Colon (tissue), 2 donors: ENCODE measurements around the gene ZBTB40.

ENCODE experiments used
- FAIRE-seq: peaks from 2 replicates; lab custom pipeline; 2012; peaks lifted over from hg19 to GRCh38; lab: Jason Lieb, UNC
- donor health status: control.
- donor health status: control.

Gene ZBTB40

DNA sequence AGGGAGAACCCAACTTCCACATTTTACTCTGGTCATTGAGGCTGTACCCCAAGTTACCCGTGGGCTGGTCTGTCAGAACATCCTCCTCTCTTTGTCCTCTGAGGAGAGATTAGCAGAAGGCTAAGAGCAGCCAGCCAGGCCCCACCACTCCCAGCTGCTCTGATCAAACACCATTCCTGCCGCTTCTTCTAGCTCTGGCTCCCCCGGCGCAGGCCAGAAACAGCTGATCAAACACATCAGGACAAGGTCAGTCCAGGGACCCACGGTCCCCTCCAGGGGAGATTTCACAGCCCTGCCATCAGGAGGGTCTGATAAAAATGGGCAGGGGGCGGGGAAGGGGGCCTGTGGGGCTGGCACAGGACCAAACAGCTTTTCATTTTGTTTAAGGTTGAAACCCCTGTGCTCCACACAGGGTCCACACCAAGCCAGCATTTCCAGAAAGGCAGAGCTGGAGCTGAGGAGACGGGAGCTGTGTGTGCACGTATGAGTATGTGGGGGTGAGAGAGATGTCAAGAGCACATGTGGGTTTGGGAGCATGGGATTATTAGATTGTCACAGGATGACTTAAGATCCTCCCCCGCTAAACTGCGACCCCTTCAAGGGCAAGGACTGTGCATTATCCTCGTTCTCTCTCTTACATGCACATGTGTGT lies 81.7 kb downstream of the ZBTB40 start:
- FAIRE-seq = no peak

DNA sequence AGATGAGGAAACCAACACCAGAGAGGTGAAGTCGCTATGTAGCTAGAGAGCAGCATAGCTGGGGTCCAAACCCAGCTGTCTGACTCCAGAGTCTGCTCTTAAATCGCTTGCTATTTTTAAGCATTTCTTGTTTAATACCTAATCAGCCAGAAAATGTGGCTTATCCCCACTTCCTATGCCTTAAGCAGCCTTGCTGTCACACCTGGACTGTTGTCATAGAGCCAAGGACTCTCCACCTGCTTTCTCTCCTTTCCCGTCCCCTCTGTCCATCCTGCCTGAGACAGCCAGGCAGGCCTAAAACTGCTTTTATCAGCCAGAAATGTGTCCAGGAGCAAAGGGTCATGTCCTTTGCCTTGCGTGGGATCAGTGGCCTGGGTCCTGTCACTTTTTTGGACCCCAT lies 83.3 kb downstream of the ZBTB40 start:
- FAIRE-seq = no peak

- FAIRE-seq = no peak
These were observed 83.7 kb downstream of the ZBTB40 start for GRCh38 chr1:22535399-22535798.

GRCh38 chr1:22536506-22536905 lies 84.9 kb downstream of the ZBTB40 start:
- FAIRE-seq = no peak

GRCh38 chr1:22537441-22538139 lies 85.9 kb downstream of the ZBTB40 start:
- no peak for FAIRE-seq

GRCh38 chr1:22539510-22540118 lies 88.0 kb downstream of the ZBTB40 start:
- no peak for FAIRE-seq

GRCh38 chr1:22540337-22540736 lies 88.7 kb downstream of the ZBTB40 start:
- FAIRE-seq = no peak

- FAIRE-seq = no peak
These were observed 91.2 kb downstream of the ZBTB40 start for GRCh38 chr1:22542886-22543285.

- no peak for FAIRE-seq
These were observed 92.0 kb downstream of the ZBTB40 start for GRCh38 chr1:22543679-22544078.

DNA sequence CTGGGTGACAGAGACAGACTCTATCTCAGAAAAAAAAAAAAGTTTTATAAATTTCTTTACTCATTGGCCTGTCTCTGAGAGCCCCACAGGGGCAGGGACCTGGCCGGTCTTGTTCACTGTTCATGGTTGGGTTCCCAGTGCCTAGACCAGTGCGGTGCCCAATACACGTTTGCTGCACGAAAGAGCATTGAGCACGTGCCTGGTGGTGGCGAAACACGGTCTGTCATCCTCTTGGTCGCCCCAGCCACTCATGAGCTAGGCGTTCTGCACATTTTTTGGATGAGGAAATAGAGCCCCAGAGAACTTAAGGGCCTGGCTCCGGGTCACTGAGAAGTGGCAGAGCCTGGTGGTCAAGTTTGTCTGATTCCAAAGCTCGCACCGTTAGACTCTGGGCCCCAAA lies 93.0 kb downstream of the ZBTB40 start:
- no peak for FAIRE-seq

- no peak for FAIRE-seq
These were observed 93.5 kb downstream of the ZBTB40 start for GRCh38 chr1:22545141-22545540.

- no peak for FAIRE-seq
These were observed 95.7 kb downstream of the ZBTB40 start for GRCh38 chr1:22547186-22547817.

- no peak for FAIRE-seq
These were observed 96.3 kb downstream of the ZBTB40 start for GRCh38 chr1:22547818-22548462.

GRCh38 chr1:22550021-22550420 lies 98.4 kb downstream of the ZBTB40 start:
- no peak for FAIRE-seq

GRCh38 chr1:22551591-22551990 lies 99.9 kb downstream of the ZBTB40 start:
- FAIRE-seq = no peak

DNA sequence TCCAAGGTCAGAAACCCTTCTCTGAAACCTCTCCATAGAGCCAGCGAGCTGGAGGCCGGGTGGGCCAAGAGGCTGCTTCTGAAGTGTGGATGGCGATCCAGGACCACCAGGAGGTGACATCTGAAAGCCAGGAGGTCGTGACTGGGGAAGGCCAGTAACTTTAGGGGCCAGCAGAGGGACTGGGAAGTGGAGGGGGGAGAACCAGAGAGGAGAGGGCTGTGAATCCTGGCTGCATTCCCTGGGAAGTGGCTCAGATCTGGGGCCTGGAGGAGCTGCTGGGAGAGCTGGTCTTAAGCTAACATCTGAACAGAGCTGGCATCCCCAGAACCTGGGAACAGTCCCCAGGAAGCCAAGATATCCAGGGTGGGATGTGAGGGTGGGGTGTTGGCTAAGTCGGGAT lies 100.4 kb downstream of the ZBTB40 start:
- no peak for FAIRE-seq

- no peak for FAIRE-seq
These were observed 101.6 kb downstream of the ZBTB40 start for GRCh38 chr1:22553104-22553880.

GRCh38 chr1:22553991-22554522 lies 102.4 kb downstream of the ZBTB40 start:
- no peak for FAIRE-seq

- no peak for FAIRE-seq
These were observed 103.7 kb downstream of the ZBTB40 start for GRCh38 chr1:22555371-22555656.

- FAIRE-seq = no peak
These were observed 104.9 kb downstream of the ZBTB40 start for GRCh38 chr1:22556391-22557104.

DNA sequence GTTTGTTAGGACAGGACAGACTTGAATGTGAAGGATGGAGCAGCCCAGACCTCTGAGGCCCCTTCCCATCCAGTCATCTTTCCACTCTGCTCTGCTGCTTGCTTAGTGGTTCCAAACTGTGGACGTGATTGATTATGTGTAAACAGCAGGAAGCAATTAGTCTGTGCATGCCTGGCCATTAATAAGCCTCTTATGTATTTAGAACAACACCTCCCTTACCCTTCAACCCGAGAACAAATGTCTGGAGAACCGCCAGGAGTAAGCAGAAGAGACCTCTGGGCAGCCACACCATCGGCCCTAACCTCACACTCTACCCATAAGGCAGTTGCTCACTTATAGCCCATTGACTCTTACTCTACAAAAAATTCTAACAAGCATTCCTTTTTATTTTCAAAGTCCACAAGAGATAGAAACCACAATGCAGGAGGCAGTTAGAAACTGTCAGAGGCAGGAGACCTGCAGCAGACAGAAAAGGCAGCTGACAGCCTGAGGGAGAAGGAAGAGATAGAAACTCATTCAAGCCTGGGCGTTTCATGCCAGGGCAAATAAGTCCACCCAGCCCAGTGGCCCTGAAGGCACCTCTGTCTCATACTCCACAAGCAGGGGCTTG lies 105.8 kb downstream of the ZBTB40 start:
- no peak for FAIRE-seq
